Activated CD8-positive, alpha-beta memory T cell treated with anti-CD3 and anti-CD28 coated beads, Interleukin-2, amount 50 U/mL, for 4 hours (primary cell): ENCODE results near the gene SPDYE11.
"Not testable (repeated sequence)": the region's sequence is repeated elsewhere in the genome, so short reads cannot be mapped to it uniquely, and the experiment has no call there.

Experiments used
- DNase-seq: peaks from one replicate; pipeline ENCODE4 v3.0.0-alpha.2; 2020

Gene SPDYE11, protein sequence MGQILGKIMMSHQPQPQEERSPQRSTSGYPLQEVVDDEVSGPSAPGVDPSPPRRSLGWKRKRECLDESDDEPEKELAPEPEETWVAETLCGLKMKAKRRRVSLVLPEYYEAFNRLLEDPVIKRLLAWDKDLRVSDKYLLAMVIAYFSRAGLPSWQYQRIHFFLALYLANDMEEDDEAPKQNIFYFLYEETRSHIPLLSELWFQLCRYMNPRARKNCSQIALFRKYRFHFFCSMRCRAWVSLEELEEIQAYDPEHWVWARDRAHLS

GRCh38 chr7:73057811-73058210 lies at the start of gene SPDYE11:
TSS of gene SPDYE11 (minus strand) at chr7:73057911. CDS start at chr7:73056111, 1,800 bp downstream.
- not testable (repeated sequence) for DNase-seq

DNA sequence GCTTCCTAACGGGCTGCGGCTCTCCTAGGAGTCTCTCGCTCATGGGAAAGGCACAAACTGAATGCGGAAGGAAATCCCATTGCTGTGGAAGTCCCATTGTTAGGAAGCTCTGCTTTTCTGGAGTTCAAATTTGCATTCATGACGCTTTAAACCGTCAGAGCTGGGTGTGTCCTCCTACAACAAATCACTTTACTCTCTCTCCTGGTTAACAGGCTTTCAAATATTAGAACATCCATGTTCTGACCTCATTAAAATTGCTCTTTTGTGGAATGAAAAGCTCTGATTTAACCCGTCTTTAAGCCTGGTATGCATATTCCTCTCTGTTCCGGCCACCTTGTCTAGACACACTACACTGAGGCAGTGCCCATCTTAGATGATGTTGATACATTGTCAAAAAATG lies 28.2 kb upstream of the SPDYE11 start, which contains the start of gene SPDYE9:
Gene SPDYE9 (minus strand): TSS at position 101 of the 400 bp plus-strand sequence. CDS start 1,800 bp downstream, outside the sequence.
- DNase-seq, result not testable (repeated sequence)

- DNase-seq, result not testable (repeated sequence)
Measured at GRCh38 chr7:73029666-73030065, 28.0 kb downstream of the SPDYE11 start, which contains the start of gene SPDYE8. TSS of gene SPDYE8 (minus strand) at chr7:73029766. CDS start at chr7:73027966, 1,800 bp downstream.

DNA sequence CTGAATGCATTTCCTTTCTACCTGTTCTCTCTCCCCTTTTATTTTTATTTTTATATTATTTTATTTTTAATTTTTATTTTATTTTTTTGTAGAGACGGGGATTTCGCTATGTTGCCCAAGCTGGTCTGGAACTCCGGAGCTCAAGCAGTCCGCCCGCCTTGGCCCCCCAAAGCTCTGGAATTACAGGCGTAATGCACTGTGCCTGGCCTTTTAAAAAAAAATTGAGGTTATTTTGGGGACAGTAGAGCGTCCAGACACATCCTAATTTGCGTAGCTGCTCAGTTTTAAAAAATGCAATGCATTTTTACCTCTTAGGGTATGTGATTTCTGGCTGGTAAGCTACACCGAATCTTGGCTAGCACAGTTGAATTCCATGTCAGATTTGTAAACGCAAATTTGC lies 51.2 kb downstream of the SPDYE11 start:
- not testable (repeated sequence) for DNase-seq

- peak; percentile 84 for DNase-seq
Measured at GRCh38 chr7:73005693-73006447, 51.8 kb downstream of the SPDYE11 start.

DNA sequence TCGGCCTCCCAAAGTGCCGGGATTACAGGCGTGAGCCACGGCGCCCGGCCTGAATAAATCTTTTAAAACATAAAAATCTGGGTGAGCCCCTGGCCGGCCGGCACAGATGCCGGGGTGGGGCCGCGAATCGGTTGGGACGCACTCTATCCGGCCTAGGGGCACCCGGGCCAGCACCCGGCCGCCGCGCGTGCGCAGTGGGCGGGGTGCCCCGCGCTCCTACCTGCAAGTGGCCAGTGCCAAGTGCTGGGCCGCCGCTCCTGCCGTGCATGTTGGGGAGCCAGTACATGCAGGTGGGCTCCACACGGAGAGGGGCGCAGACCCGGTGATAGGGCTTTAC lies 52.4 kb downstream of the SPDYE11 start:
- DNase-seq, result peak; percentile 67

- DNase-seq, result not testable (repeated sequence)
Measured at GRCh38 chr7:72997887-72998468, 59.7 kb downstream of the SPDYE11 start.
